Mucosa of descending colon (tissue), 3 donors: ENCODE results near the gene C1QTNF4. TPM values are rescaled to one million over a fixed set of nuclear protein-coding genes. Genes with fewer than 3 reads are reported as not detected.
"Not testable (repeated sequence)": the region's sequence is repeated elsewhere in the genome, so short reads cannot be mapped to it uniquely, and the experiment has no call there.

Experiments used
- ATAC-seq: fragments of 200-7000 bp; cut with Tn5 transposase; one replicate; pipeline ENCODE4 v1.9.1; 2020; ENCODE audit warnings: mild to moderate bottlenecking, moderate library complexity
- DNase-seq, 3 donors: peaks; one replicate each; pipeline ENCODE4 v3.0.0-alpha.2; 2020
- H3K36me3 ChIP-seq: fragments of 200-600 bp; one replicate; pipeline ENCODE4 v1.8.0; 2021; ENCODE audit warnings: low read depth, mild to moderate bottlenecking
- H3K4me1 ChIP-seq: fragments of 200-600 bp; one replicate; pipeline ENCODE4 v1.8.0; 2021; ENCODE audit warnings: low read depth, mild to moderate bottlenecking
- H3K4me3 ChIP-seq: fragments of 200-600 bp; one replicate; pipeline ENCODE4 v1.8.0; 2021; ENCODE audit warnings: mild to moderate bottlenecking
- H3K9me3 ChIP-seq: fragments of 200-600 bp; one replicate; pipeline ENCODE4 v1.8.0; 2021; ENCODE audit warnings: mild to moderate bottlenecking
- intact Hi-C, 2 donors: fragments of 100-400 bp; cut with DNase I in 1 of 2; cut with micrococcal nuclease in 1 of 2; formaldehyde crosslinking; loops; one replicate each; pipeline versions ENCODE4 v1.11.0 to v1.11.1; 2022; cut with DNase I, micrococcal nuclease
- long read RNA-seq, 2 donors: library from polyadenylated mRNA; unstranded; transcript quantifications; one replicate each; pipeline ENCODE4 v2.0.0, GENCODE V29; 2019 to 2021
- total RNA-seq, 3 donors: library from RNA; stranded (reverse); fragmentation: NEBNext Ultra II Directional in 2 of 3; extraction: Animal tissue kit (Norgen Biotek cat#: 25700) in 2 of 3; gene quantifications; one replicate each; pipeline versions ENCODE4 v1.2.1 to v1.2.4, GENCODE V29; 2021 to 2023
- TF ChIP-seq, protein P1 (sequence below): fragments of 200-600 bp; IDR thresholded peaks from one replicate; pipeline ENCODE4 v1.8.0; 2022; ENCODE audit warnings: antibody characterized with exemption, mild to moderate bottlenecking
- donor health status: DM: no; HTN: no; CAD: no; lungs with moderate emphysema.
- donor health status: DM: no; HTN: no; CAD: no.
- donor health status: DM: no; HTN: yes; CAD: no.

Gene C1QTNF4
- 1 to 10 TPM in 1 of 3 donors, under 1 TPM in 2; 0.17 to 3.5 (median 0.34) TPM for total RNA-seq
- long read RNA-seq, donor 1, partial matches to known transcripts: 0 of 5 reads
- long read RNA-seq, donor 1, other reads (novel, unspliced or antisense): 4 of 5 reads
- long read RNA-seq, donor 2: 0 reads

DNA sequence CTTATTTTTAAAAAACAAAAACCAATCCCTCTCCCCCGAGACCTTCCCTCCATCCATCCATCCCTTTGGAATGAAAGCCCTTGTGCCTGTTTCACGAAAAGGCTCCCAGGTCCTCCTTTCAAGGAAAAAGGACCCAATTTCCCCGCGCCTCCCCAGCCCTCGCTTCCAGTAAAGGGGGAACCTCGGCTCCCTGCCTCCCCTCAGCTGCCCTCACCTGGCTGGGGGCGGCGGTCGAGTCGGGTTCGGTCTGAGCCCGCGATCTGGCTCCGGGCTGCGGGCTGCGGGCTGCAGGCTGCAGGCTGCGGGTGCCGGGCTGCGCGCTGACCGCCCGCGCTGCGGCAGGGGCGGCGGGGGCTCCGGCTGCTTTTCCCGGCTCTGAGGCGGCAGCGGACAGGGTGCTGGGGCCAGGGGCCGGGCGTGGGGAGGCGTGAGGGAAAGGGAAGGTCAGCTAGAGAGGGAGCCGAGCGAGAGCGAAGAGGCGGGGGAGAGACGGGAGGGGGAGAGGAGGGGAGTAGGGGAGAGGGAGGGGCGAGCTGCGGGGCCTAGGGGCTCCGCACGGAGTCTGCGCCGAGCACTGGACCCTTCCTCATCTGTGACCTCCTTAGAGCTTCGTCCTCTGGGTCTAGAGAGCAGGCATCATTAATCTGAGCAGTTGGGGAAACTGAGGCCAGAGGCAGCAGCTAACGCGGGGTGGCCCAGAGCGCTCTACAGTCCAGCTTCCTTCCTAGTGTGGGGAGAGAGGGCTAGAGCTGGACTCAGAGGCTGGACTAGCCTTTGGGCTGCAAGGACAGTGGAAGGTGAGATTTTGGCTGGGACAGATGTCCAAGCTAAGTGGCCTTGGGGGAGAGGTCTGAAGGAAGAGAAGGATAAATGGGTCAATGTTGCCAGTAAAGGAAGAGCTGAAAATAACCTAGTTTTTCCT, at the start of gene C1QTNF4:
Gene C1QTNF4 (minus strand): TSS at position 478 of the 922 bp plus-strand sequence. CDS start 3,601 bp downstream, outside the sequence.
- TF ChIP-seq, protein P1, sequence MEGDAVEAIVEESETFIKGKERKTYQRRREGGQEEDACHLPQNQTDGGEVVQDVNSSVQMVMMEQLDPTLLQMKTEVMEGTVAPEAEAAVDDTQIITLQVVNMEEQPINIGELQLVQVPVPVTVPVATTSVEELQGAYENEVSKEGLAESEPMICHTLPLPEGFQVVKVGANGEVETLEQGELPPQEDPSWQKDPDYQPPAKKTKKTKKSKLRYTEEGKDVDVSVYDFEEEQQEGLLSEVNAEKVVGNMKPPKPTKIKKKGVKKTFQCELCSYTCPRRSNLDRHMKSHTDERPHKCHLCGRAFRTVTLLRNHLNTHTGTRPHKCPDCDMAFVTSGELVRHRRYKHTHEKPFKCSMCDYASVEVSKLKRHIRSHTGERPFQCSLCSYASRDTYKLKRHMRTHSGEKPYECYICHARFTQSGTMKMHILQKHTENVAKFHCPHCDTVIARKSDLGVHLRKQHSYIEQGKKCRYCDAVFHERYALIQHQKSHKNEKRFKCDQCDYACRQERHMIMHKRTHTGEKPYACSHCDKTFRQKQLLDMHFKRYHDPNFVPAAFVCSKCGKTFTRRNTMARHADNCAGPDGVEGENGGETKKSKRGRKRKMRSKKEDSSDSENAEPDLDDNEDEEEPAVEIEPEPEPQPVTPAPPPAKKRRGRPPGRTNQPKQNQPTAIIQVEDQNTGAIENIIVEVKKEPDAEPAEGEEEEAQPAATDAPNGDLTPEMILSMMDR: no peak
- intact Hi-C loops: no loop called here
- ATAC-seq (no peak), DNase-seq (no peak)
- Histone ChIP-seq H3K9me3 (no peaks in the 10 kb centered on the region), H3K4me3 (no peak within 1 kb of the TSS), H3K36me3 (no peaks in the 10 kb centered on the region), H3K4me1 (peaks cover 7% of the 10 kb centered on the region)

DNA sequence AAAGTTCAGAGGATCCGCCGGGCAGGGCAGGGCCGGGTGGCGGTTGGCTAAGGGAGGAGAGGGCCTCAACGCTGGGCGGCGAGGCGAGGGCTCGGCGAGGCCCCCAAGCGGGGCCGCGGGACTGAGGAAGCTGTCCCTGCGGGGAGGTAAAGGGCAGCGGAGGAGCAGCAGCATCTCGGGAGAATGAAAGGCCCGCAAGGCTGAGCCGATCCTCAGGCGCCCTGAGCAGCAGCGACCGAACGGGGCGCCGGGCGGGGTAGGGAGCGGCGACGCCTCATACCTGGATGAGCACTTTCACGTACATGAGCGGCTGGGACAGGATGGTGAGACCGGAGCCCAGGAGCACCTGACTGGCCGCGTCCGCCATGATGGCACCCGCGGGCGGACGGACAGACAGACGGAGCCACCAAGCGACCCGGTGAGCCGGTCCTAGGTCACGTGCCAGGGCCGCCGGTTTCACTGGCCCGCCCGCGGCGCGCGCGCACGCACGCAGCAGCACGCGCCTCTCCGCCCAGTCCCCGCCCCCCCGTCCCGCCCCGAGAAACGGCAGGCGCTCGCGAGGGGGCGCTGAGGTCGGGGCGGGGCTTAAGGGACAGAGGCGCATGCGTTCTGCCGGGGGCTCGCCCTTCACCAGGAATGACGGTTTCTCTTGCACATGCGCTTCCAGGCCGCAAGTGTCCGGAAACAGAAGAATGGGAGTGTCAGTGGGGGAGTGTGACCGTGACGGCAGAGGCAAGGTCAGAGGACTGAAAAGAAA, 48.1 kb upstream of the C1QTNF4 start, which contains the start of gene MTCH2:
Gene MTCH2 (minus strand): TSS at position 461 of the 757 bp plus-strand sequence. CDS start 94 bp downstream, at position 367.
- TF ChIP-seq, protein P1: peak; percentile 55
- DNase-seq: peak; percentile 96 to 98 (median 97)
- peak; percentile 99 for ATAC-seq
- no peaks in the 10 kb centered on the region for H3K36me3 ChIP-seq
- intact Hi-C loops: loop anchor here in 1 of 2 donors (5.0 kb wide), 1 partner anchor 125 kb away; the partner anchor contains the start of gene FNBP4
- H3K4me1 ChIP-seq: peaks cover 10% of the 10 kb centered on the region
- H3K9me3 ChIP-seq: no peaks in the 10 kb centered on the region
- peak within 1 kb of the TSS; percentile 65 for H3K4me3 ChIP-seq

DNA sequence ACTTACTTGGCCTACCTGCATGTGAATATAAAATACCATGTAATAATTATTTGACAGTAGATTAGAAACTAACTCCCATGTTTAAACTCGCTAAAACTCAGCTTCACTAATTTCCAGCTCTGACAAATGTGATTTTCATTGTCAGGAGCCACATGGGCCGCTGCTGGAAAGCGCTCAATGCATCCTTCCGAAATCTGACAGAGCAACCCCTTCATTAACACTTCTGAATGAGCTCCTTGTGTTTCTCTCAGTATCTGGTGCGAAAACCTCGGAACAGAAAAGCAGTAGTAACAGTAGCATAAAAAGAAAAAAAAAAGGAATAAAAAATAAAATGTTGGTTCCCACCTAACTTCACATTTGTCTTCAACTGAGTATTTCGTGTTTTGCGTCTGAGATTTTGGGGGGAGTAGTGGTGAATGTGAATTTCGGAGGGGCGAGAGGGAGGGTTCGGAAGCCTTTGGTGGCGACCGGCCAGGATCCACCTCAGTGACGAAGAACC, 47.4 kb upstream of the C1QTNF4 start:
- Histone ChIP-seq H3K9me3 (no peaks in the 10 kb centered on the region), H3K4me1 (peaks cover 10% of the 10 kb centered on the region), H3K36me3 (no peaks in the 10 kb centered on the region), H3K4me3 (peak overlapping the region; percentile 65)
- intact Hi-C loops: loop anchor here in 1 of 2 donors (5.0 kb wide), 1 partner anchor 126 kb away; the partner anchor contains the start of gene FNBP4
- no peak for ATAC-seq
- TF ChIP-seq, protein P1: no peak
- DNase-seq: no peak

DNA sequence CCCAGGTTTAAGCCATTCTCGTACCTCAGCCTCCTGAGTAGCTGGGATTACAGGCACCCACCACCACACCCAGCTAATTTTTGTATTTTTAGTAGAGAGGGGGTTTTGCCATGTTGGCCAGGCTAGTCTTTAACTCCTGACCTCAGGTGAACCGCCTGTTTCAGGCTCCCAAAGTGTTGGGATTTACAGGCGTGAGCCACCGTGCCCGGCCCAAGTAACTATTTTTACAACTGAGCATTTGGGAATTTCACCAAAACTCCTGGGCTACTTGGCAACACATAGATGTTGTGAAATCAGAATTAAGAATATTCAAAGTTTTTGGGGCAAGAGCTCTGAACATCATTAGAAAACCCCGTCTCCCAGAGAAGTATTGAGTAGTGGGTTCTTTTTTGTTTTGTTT, 46.3 kb upstream of the C1QTNF4 start:
- H3K4me1 ChIP-seq, DNase-seq, ATAC-seq, H3K9me3 ChIP-seq, H3K4me3 ChIP-seq, H3K36me3 ChIP-seq: not testable (repeated sequence)
- intact Hi-C loops: loop anchor here in 1 of 2 donors (5.0 kb wide), 1 partner anchor 127 kb away; the partner anchor contains the start of gene FNBP4

DNA sequence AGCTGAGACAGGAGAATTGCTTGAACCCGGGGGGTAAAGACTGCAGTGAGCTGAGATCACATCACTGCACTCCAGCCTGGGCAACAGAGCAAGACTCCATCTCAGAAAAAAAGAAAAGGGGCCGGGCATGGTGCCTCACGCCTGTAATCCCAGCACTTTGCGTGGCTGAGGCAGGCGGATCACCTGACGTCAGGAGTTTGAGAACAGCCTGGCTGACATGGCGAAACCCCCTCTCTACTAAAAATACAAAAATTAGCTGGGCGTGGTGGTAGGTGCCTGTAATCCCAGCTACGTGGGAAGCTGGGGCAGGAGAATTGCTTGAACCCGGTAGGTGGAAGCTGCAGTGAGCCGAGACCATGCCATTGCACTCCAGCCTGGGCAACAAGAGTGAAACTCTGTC, 42.1 kb upstream of the C1QTNF4 start:
- DNase-seq, H3K4me1 ChIP-seq, H3K36me3 ChIP-seq, ATAC-seq, H3K9me3 ChIP-seq, H3K4me3 ChIP-seq, intact Hi-C loops: not testable (repeated sequence)

DNA sequence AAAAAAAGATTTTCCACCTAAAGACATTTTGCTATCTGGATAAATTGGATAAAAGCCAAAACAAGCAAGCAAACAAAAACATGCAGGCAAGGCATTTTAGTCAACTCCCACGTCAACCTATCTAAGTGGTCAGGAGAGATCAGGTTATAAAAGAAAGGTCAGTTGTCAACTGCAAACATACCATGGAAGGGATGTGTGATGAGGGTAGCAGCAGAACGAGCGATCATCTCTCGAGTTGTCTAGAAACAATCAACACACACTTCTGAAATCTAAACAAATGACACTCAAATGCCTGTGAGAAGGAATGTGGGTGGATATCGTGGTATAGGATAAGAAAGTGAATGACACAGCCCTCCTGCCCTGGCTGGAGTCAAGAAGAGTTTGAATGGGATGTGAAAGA, 37.3 kb upstream of the C1QTNF4 start:
- H3K4me1 ChIP-seq: no peaks in the 10 kb centered on the region
- TF ChIP-seq, protein P1: no peak
- no peak for ATAC-seq
- intact Hi-C loops: no loop called here
- peaks cover 2% of the 10 kb centered on the region for H3K36me3 ChIP-seq
- no peak for DNase-seq
- H3K4me3 ChIP-seq: no peak overlapping the region
- H3K9me3 ChIP-seq: no peaks in the 10 kb centered on the region
